IMR-90 (cell line): Measurements from ENCODE around the gene AHCYL2. TPM values are rescaled to one million over a fixed set of nuclear protein-coding genes. Genes with fewer than 3 reads are reported as not detected.

Experiments
- ATAC-seq: fragments of 200-7000 bp; cut with Tn5 transposase; 2 replicates; pipeline ENCODE4 v1.9.1; 2020; ENCODE audit warnings: low read depth, mild to moderate bottlenecking, moderate library complexity
- BruUV-seq: library from RNA; stranded (reverse); fragments of 400-500 nt; replicated peaks from 2 replicates; lab custom pipeline; 2021; lab: Mats Ljungman, UMichigan
- CTCF ChIA-PET: fragments of 300-600 bp; formaldehyde crosslinking; extraction: SDS; loops from one replicate; lab custom pipeline; 2021; ENCODE audit warnings: antibody characterized with exemption; lab: Yijun Ruan, JAX
- POLR2A ChIA-PET: fragments of 300-600 bp; sonication (Branson Sonifier 250); formaldehyde crosslinking; loops from one replicate; lab custom pipeline; 2022; ENCODE audit warnings: antibody characterized with exemption; ENCODE audit not compliant: unreplicated experiment; lab: Charles Lee
- DNase-seq: peaks from one replicate; pipeline ENCODE4 v3.0.0; 2013
- H2AFZ ChIP-seq: replicated peaks from 2 replicates; pipeline ENCODE3; 2013; ENCODE audit warnings: low read length, mild to moderate bottlenecking; ENCODE audit not compliant: poor library complexity
- H2AK5ac ChIP-seq: 2 replicates; pipeline ENCODE4 v1.6.1; 2013; ENCODE audit warnings: low read depth, low read length, inconsistent platforms
- H2AK9ac ChIP-seq: replicated peaks from 2 replicates; pipeline ENCODE3; 2013; ENCODE audit warnings: mild to moderate bottlenecking, low read depth, low read length, moderate library complexity; ENCODE audit not compliant: poor library complexity
- H2BK120ac ChIP-seq: 2 replicates; pipeline ENCODE4 v1.6.1; 2013; ENCODE audit warnings: low read depth, low read length, inconsistent platforms
- H2BK15ac ChIP-seq: 3 replicates; pipeline ENCODE4 v1.6.1; 2013; ENCODE audit warnings: low read depth, low read length, inconsistent platforms
- H2BK20ac ChIP-seq: 2 replicates; pipeline ENCODE4 v1.6.1; 2013; ENCODE audit warnings: low read depth, mild to moderate bottlenecking, inconsistent platforms, low read length, moderate library complexity
- H2BK5ac ChIP-seq: 2 replicates; pipeline ENCODE4 v1.6.1; 2013; ENCODE audit warnings: mild to moderate bottlenecking, low read depth, low read length, inconsistent platforms; ENCODE audit not compliant: poor library complexity, severe bottlenecking
- H3K14ac ChIP-seq: replicated peaks from 2 replicates; pipeline ENCODE4 v1.6.1; 2013; ENCODE audit warnings: low read depth, low read length, inconsistent platforms
- H3K18ac ChIP-seq: 2 replicates; pipeline ENCODE4 v1.6.1; 2013; ENCODE audit warnings: low read depth, low read length, control low read depth
- H3K23ac ChIP-seq: 2 replicates; pipeline ENCODE4 v1.6.1; 2013; ENCODE audit warnings: low read depth, low read length, inconsistent platforms
- H3K27ac ChIP-seq: 2 replicates; pipeline ENCODE4 v1.5.1; 2013; ENCODE audit warnings: mild to moderate bottlenecking, control low read depth, low read length; ENCODE audit not compliant: insufficient read depth
- H3K27me3 ChIP-seq: 2 replicates; pipeline ENCODE4 v1.6.1; 2013; ENCODE audit warnings: low read length; ENCODE audit not compliant: control insufficient read depth, insufficient read depth
- H3K36me3 ChIP-seq: 2 replicates; pipeline ENCODE4 v1.6.1; 2013; ENCODE audit warnings: low read length, mixed read lengths; ENCODE audit not compliant: control insufficient read depth, insufficient read depth
- H3K4ac ChIP-seq: 2 replicates; pipeline ENCODE4 v1.6.1; 2013; ENCODE audit warnings: low read depth, low read length, inconsistent platforms
- H3K4me1 ChIP-seq: 2 replicates; pipeline ENCODE4 v1.6.1; 2013; ENCODE audit warnings: low read length, mixed read lengths; ENCODE audit not compliant: control insufficient read depth, insufficient read depth
- H3K4me2 ChIP-seq: 2 replicates; pipeline ENCODE4 v1.6.1; 2013; ENCODE audit warnings: low read depth, mild to moderate bottlenecking, control low read depth, low read length, moderate library complexity
- H3K4me3 ChIP-seq: 2 replicates; pipeline ENCODE4 v1.5.1; 2013; ENCODE audit warnings: low read depth, mild to moderate bottlenecking, control low read depth, low read length, moderate library complexity; ENCODE audit not compliant: insufficient read depth
- H3K56ac ChIP-seq: 2 replicates; pipeline ENCODE4 v1.6.1; 2013; ENCODE audit warnings: low read length, inconsistent platforms; ENCODE audit not compliant: insufficient read depth; ENCODE audit errors: extremely low read depth
- H3K79me1 ChIP-seq, 2 experiments: 2 replicates each; pipeline ENCODE4 v1.6.1; 2013; ENCODE audit warnings: low read length in 2 of 2, inconsistent platforms in 1 of 2, low read depth in 1 of 2
- H3K9ac ChIP-seq: 2 replicates; pipeline ENCODE4 v1.6.1; 2013; ENCODE audit warnings: low read depth, low read length, control low read depth
- H3K9me1 ChIP-seq: 2 replicates; pipeline ENCODE4 v1.6.1; 2013; ENCODE audit warnings: low read length, inconsistent platforms; ENCODE audit not compliant: insufficient read depth
- H3K9me3 ChIP-seq: 2 replicates; pipeline ENCODE4 v1.6.1; 2013; ENCODE audit warnings: low read length; ENCODE audit not compliant: control insufficient read depth, insufficient read depth
- H4K20me1 ChIP-seq: 2 replicates; pipeline ENCODE4 v1.6.1; 2013; ENCODE audit warnings: low read length, inconsistent platforms; ENCODE audit not compliant: insufficient read depth
- H4K5ac ChIP-seq: 2 replicates; pipeline ENCODE4 v1.6.1; 2013; ENCODE audit warnings: mild to moderate bottlenecking, low read depth, low read length, control low read depth
- H4K8ac ChIP-seq, 2 experiments: 2 replicates each; pipeline ENCODE4 v1.6.1; 2013; ENCODE audit warnings: low read depth in 2 of 2, low read length in 2 of 2, control low read depth in 1 of 2, inconsistent platforms in 1 of 2
- H4K91ac ChIP-seq: 2 replicates; pipeline ENCODE4 v1.6.1; 2013; ENCODE audit warnings: low read depth, low read length, inconsistent platforms; ENCODE audit not compliant: insufficient read depth
- CTCF ChIP-seq: conservative IDR thresholded peaks from 2 replicates; pipeline ENCODE4 v1.5.1; 2012; ENCODE audit warnings: mild to moderate bottlenecking, low read depth, low read length, improper control_type of control experiment
- ELK1 ChIP-seq: fragments of 150-350 bp; IDR thresholded peaks from 2 replicates; pipeline ENCODE4 v1.6.1; 2016; ENCODE audit warnings: low read depth, mild to moderate bottlenecking, low read length, moderate library complexity, borderline replicate concordance
- WGBS, 2 experiments: methylation state at CpG; one replicate each; pipeline versions ENCODE4 v1.1.5 to v1.1.7; 2013; ENCODE audit warnings: missing lambda C conversion rate in 2 of 2; ENCODE audit not compliant: insufficient read length in 1 of 2; ENCODE audit errors: extremely low coverage in 2 of 2; 5-methylcytosine and 5-hydroxymethylcytosine counted together
- dilution Hi-C: fragments of 300-500 bp; cut with HindIII; formaldehyde crosslinking; loops from one replicate; pipeline ENCODE4 v1.14.3; 2018; ENCODE audit warnings: low sequenced_read_pairs; ENCODE audit not compliant: unreplicated experiment
- in situ Hi-C: fragments of 300-500 bp; cut with MboI; formaldehyde crosslinking; loops from 3 replicates; pipeline ENCODE4 v1.14.3; 2019; ENCODE audit warnings: low sequenced_read_pairs, inconsistent platforms, mixed read lengths
- intact Hi-C: fragments of 100-400 bp; cut with micrococcal nuclease; formaldehyde crosslinking; loops from 2 replicates; pipeline ENCODE4 v1.10.0; 2022
- polyA plus RNA-seq, 3 experiments: library from polyadenylated mRNA; depleted of rRNA; stranded (reverse); fragments of >200 nt; gene quantifications; 2 replicates each; pipeline ENCODE4 v1.2.3, GENCODE V29; 2012; ENCODE audit warnings: low replicate concordance in 1 of 3
- total RNA-seq: library from RNA; depleted of rRNA; stranded (reverse); fragments of >200 nt; gene quantifications from 2 replicates; pipeline ENCODE4 v1.2.3, GENCODE V29; 2012

The AHCYL2 gene
- total and polyA plus RNA-seq, 2 of the 4 experiments (the other 2 are of a cell fraction): 5.7 to 7.6 TPM

- no peak overlapping the region for H3K27ac ChIP-seq
- no peaks in the 10 kb centered on the region for H3K9me3 ChIP-seq
- no peak overlapping the region for H3K14ac ChIP-seq
- H3K9me1 ChIP-seq: no peaks in the 10 kb centered on the region
- no TSS peak for BruUV-seq
- WGBS, 2 experiments: no CpG with 5 or more reads among the region's 3 CpGs
- H3K9ac ChIP-seq: no peak overlapping the region
- H2BK5ac ChIP-seq: no peak overlapping the region
- POLR2A ChIA-PET: no interaction called here
- no peaks in the 10 kb centered on the region for H3K36me3 ChIP-seq
- H2AFZ ChIP-seq: no peak overlapping the region
- DNase-seq (no peak), ATAC-seq (no peak)
- H2BK20ac ChIP-seq: 0 out of 2 replicates have a peak overlapping the region, but pooled peaks have one; percentile 1
- CTCF ChIA-PET: interaction anchor here (0.8 to 3.1 kb wide), 4 partner anchors 9 to 116 kb away, joined by 3 to 15 read pairs (median 6); no protein-coding TSS in a partner anchor
- no peak overlapping the region for H3K4me3 ChIP-seq
- intact Hi-C loops (no loop called here), dilution Hi-C loops (no loop called here), in situ Hi-C loops (no loop called here)
- H4K20me1 ChIP-seq: no peaks in the 10 kb centered on the region; the same call in 1 of the 2 replicates
- H4K8ac ChIP-seq: no peak overlapping the region
- no peak for TF ChIP-seq ELK1
- TF ChIP-seq CTCF: 0 out of 2 replicates have a peak, but pooled peaks have one; percentile 5
- no peaks in the 10 kb centered on the region for H3K79me1 ChIP-seq
- no peak overlapping the region for H2BK120ac ChIP-seq
- no peak overlapping the region for H2AK9ac ChIP-seq
- no peak overlapping the region for H3K4me2 ChIP-seq
- no peak overlapping the region for H2AK5ac ChIP-seq
- no peak overlapping the region for H3K23ac ChIP-seq
- peak overlapping the region; percentile 23; the same call in 1 of the 2 replicates for H3K18ac ChIP-seq
- H3K4me1 ChIP-seq: peaks cover 3% of the 10 kb centered on the region; the same call in 1 of the 2 replicates
- H4K5ac ChIP-seq: no peak overlapping the region
- no peak overlapping the region for H3K4ac ChIP-seq
- H3K56ac ChIP-seq: no peak overlapping the region
- no peaks in the 10 kb centered on the region for H3K27me3 ChIP-seq
- no peak overlapping the region for H2BK15ac ChIP-seq
- no peak overlapping the region for H4K91ac ChIP-seq
Measured at GRCh38 chr7:129334473-129334872, 109.6 kb downstream of the AHCYL2 start.
